Mesendoderm (in vitro differentiated cells): ENCODE results near the gene GRIP1.

Experiments
- DNase-seq: peaks from one replicate; pipeline ENCODE4 v3.0.0; 2013
- H2AK5ac ChIP-seq: 2 replicates; pipeline ENCODE4 v1.6.1; 2013; ENCODE audit warnings: low read length, inconsistent platforms
- H2BK120ac ChIP-seq: 2 replicates; pipeline ENCODE4 v1.6.1; 2013; ENCODE audit warnings: low read depth, mild to moderate bottlenecking, low read length, moderate library complexity, mixed read lengths
- H2BK15ac ChIP-seq: replicated peaks from 2 replicates; pipeline ENCODE4 v1.6.1; 2013; ENCODE audit warnings: low read depth, mild to moderate bottlenecking, moderate library complexity
- H2BK5ac ChIP-seq: 2 replicates; pipeline ENCODE4 v1.6.1; 2013; ENCODE audit warnings: low read length, inconsistent platforms
- H3K18ac ChIP-seq: 2 replicates; pipeline ENCODE4 v1.6.1; 2013; ENCODE audit warnings: mild to moderate bottlenecking, low read length, mixed read lengths
- H3K23ac ChIP-seq: one replicate; pipeline ENCODE4 v1.6.1; 2013; ENCODE audit warnings: low read length
- H3K27ac ChIP-seq: 2 replicates; pipeline ENCODE4 v1.5.1; 2013; ENCODE audit warnings: low read depth, mild to moderate bottlenecking, inconsistent platforms, low read length, moderate library complexity
- H3K27me3 ChIP-seq: 2 replicates; pipeline ENCODE4 v1.6.1; 2013; ENCODE audit warnings: low read length, control low read depth, mild to moderate bottlenecking, inconsistent platforms; ENCODE audit not compliant: insufficient read depth, poor library complexity
- H3K36me3 ChIP-seq: 2 replicates; pipeline ENCODE4 v1.6.1; 2013; ENCODE audit warnings: low read length, inconsistent platforms; ENCODE audit not compliant: control insufficient read depth, insufficient read depth
- H3K4ac ChIP-seq: one replicate; pipeline ENCODE4 v1.6.1; 2013; ENCODE audit warnings: low read depth, mild to moderate bottlenecking, low read length, moderate library complexity
- H3K4me1 ChIP-seq: 2 replicates; pipeline ENCODE4 v1.6.1; 2013; ENCODE audit warnings: low read depth, low read length, inconsistent platforms; ENCODE audit not compliant: control insufficient read depth
- H3K4me2 ChIP-seq: 2 replicates; pipeline ENCODE4 v1.6.1; 2013; ENCODE audit warnings: low read length
- H3K4me3 ChIP-seq: 2 replicates; pipeline ENCODE4 v1.5.1; 2013; ENCODE audit warnings: mild to moderate bottlenecking, low read length
- H3K56ac ChIP-seq: one replicate; pipeline ENCODE4 v1.6.1; 2013; ENCODE audit warnings: low read length
- H3K79me1 ChIP-seq: 2 replicates; pipeline ENCODE4 v1.6.1; 2013; ENCODE audit warnings: low read length, inconsistent platforms
- H3K79me2 ChIP-seq: 2 replicates; pipeline ENCODE4 v1.6.1; 2013; ENCODE audit warnings: mild to moderate bottlenecking, low read length; ENCODE audit not compliant: control insufficient read depth, insufficient read depth
- H3K9ac ChIP-seq: 2 replicates; pipeline ENCODE4 v1.6.1; 2013; ENCODE audit warnings: low read length, inconsistent platforms
- H4K5ac ChIP-seq: one replicate; pipeline ENCODE4 v1.6.1; 2013; ENCODE audit warnings: low read length
- H4K8ac ChIP-seq: one replicate; pipeline ENCODE4 v1.6.1; 2013; ENCODE audit warnings: low read depth, mild to moderate bottlenecking, control low read depth, low read length, moderate library complexity
- WGBS: extraction: QIAGEN DNeasy Blood & Tissue Kit; methylation state at CpG from one replicate; pipeline ENCODE4 v1.1.7; 2013; ENCODE audit warnings: low lambda C conversion rate, missing lambda C conversion rate; ENCODE audit not compliant: insufficient coverage; ENCODE audit errors: extremely low coverage; 5-methylcytosine and 5-hydroxymethylcytosine counted together

GRIP1 gene

DNA sequence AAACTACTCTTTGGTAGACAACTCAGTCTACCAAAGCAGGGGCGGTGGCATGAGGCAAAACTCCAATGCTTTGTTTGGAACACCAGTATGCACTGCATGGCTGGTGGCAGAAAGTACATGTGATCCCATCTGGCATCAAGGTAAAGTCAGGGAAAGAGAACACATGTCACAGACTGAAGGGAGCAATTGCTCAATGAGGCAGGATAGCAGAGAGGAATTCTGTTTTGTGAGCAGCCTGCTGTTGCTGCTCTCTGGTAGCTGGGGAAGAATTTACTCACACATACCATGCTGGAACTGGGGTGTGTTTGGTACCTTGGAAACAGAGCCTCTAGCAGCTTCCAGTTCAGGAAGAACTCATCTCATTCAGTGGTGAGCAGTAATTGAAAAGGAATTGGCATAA is 291.8 kb downstream of the GRIP1 start:
- H3K27me3 ChIP-seq, result no peaks in the 10 kb centered on the region

DNA sequence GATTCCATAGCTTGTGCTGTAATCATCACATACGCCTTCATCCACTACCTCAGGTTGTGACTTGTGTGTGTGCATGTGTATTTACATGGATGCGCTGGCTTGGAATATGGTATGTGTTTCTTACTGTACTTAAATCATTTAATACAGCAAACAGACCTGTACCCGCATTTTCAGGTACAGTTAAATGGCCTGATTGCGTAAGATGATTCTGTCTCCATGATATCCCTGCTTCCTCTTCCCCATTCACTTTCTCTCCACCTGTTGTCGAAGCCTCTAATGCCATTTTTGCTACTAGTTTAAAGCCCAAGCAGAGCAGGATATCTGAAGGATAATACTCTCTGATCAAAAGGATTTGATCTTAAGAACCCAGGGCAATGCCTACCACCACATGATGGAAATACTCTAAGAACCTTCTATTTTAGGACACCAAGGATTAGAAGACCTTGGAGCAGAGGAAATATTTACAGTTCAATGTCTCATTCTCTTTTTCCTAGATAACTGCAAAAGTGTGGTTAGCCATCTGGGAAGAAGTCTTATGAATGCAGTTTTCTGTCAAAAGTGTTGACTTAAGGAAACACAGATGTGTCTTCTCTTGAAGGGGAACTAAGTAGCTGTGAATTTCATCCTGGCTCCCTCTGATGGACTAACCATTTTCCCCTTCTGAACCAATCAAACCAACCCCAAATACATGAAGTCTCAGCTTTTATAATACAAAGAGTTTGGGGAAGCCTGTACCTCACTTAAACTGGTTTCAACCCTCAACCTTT is 297.9 kb downstream of the GRIP1 start:
- H4K8ac ChIP-seq, result no peak overlapping the region
- H3K27me3 ChIP-seq, result no peaks in the 10 kb centered on the region
- no peak overlapping the region for H3K4me3 ChIP-seq
- no peak overlapping the region for H2BK15ac ChIP-seq
- no peak overlapping the region for H3K56ac ChIP-seq
- no peak overlapping the region for H3K4ac ChIP-seq
- no peak overlapping the region for H2BK120ac ChIP-seq
- no peak overlapping the region for H2AK5ac ChIP-seq
- no peak overlapping the region for H3K27ac ChIP-seq
- no CpG with 5 or more reads among the region's 5 CpGs for WGBS
- no peak overlapping the region for H3K23ac ChIP-seq
- H3K4me1 ChIP-seq, result no peaks in the 10 kb centered on the region
- H4K5ac ChIP-seq, result no peak overlapping the region
- H3K79me2 ChIP-seq, result no peaks in the 10 kb centered on the region
- H3K18ac ChIP-seq, result no peak overlapping the region
- H2BK5ac ChIP-seq, result no peak overlapping the region
- no peaks in the 10 kb centered on the region for H3K79me1 ChIP-seq
- H3K4me2 ChIP-seq, result no peak overlapping the region
- H3K36me3 ChIP-seq, result no peaks in the 10 kb centered on the region
- DNase-seq, result no peak
- no peak overlapping the region for H3K9ac ChIP-seq

More for the DNA sequence above, 291.8 kb downstream of the GRIP1 start:
- Histone ChIP-seq H3K4me2 (no peak overlapping the region), H2BK5ac (no peak overlapping the region), H2AK5ac (no peak overlapping the region), H3K56ac (no peak overlapping the region), H3K4ac (no peak overlapping the region), H4K5ac (no peak overlapping the region), H3K79me1 (no peaks in the 10 kb centered on the region), H3K9ac (no peak overlapping the region), H3K4me3 (no peak overlapping the region), H2BK15ac (no peak overlapping the region), H3K27ac (no peak overlapping the region), H4K8ac (no peak overlapping the region), H3K36me3 (no peaks in the 10 kb centered on the region), H3K18ac (no peak overlapping the region), H3K23ac (no peak overlapping the region), H2BK120ac (no peak overlapping the region), H3K79me2 (no peaks in the 10 kb centered on the region), H3K4me1 (no peaks in the 10 kb centered on the region)
- peak; percentile 51 for DNase-seq
- WGBS, result no CpG with 5 or more reads among the region's 1 CpG

DNA sequence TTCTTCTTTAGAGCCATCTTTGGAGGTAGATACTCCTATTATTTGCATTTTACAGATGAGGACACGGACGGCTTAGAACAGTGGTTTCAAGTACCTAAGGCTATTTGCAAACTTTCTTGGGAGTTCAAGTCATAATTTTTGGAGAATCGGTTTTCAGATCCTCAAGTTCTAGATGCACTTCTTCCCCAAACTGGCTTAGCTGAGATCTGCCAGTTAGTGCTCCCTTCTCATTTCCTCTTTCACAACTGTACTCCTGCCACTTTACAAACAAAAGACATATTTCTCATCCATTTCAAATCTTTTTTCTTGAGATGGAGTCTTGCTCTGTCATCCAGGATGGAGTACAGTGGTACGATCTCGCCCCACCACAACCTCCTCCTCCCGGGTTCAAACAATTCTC is 299.3 kb downstream of the GRIP1 start:
- no peaks in the 10 kb centered on the region for H3K27me3 ChIP-seq
- H3K4me1 ChIP-seq, result no peaks in the 10 kb centered on the region
- no peaks in the 10 kb centered on the region for H3K79me2 ChIP-seq
- no peaks in the 10 kb centered on the region for H3K36me3 ChIP-seq
- H3K4ac ChIP-seq, result no peak overlapping the region
- H2BK5ac ChIP-seq, result no peak overlapping the region
- H3K23ac ChIP-seq, result no peak overlapping the region
- no peak overlapping the region for H2AK5ac ChIP-seq
- H3K56ac ChIP-seq, result no peak overlapping the region
- no peak overlapping the region for H2BK15ac ChIP-seq
- no peak overlapping the region for H3K4me2 ChIP-seq
- no peak overlapping the region for H4K8ac ChIP-seq
- no peak for DNase-seq
- H3K4me3 ChIP-seq, result no peak overlapping the region
- H3K79me1 ChIP-seq, result no peaks in the 10 kb centered on the region
- no CpG with 5 or more reads among the region's 6 CpGs for WGBS
- H4K5ac ChIP-seq, result no peak overlapping the region
- H3K9ac ChIP-seq, result no peak overlapping the region
- H3K27ac ChIP-seq, result no peak overlapping the region
- no peak overlapping the region for H2BK120ac ChIP-seq
- no peak overlapping the region for H3K18ac ChIP-seq

DNA sequence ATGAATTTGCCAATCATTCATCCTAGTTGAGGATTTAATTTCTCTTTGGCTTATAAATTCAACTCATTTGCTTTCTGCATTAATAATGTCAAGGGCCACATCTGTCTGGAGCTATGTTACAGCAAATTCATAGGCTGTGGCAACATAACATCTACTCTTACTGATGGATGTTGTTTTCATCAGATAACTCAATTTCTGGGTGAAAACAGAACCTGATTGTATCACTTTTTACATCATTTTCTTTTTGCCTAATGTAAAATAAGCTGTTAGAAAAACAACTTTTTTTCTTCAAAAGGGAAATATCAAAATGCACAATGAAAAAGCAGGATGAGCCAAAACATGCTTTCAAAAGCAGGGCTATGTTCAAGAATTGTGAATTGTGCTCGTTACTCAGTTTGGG is 303.3 kb downstream of the GRIP1 start:
- H3K27me3 ChIP-seq, result no peaks in the 10 kb centered on the region
- no peak overlapping the region for H3K56ac ChIP-seq
- no peak overlapping the region for H4K5ac ChIP-seq
- H2AK5ac ChIP-seq, result no peak overlapping the region
- H4K8ac ChIP-seq, result no peak overlapping the region
- no peak overlapping the region for H2BK15ac ChIP-seq
- H3K4ac ChIP-seq, result no peak overlapping the region
- no peaks in the 10 kb centered on the region for H3K36me3 ChIP-seq
- H3K18ac ChIP-seq, result no peak overlapping the region
- no peaks in the 10 kb centered on the region for H3K79me1 ChIP-seq
- H3K79me2 ChIP-seq, result no peaks in the 10 kb centered on the region
- no peak overlapping the region for H2BK120ac ChIP-seq
- no peak overlapping the region for H3K27ac ChIP-seq
- H3K4me2 ChIP-seq, result no peak overlapping the region
- H2BK5ac ChIP-seq, result no peak overlapping the region
- no CpG with 5 or more reads among the region's 1 CpG for WGBS
- DNase-seq, result no peak
- no peak overlapping the region for H3K4me3 ChIP-seq
- no peak overlapping the region for H3K9ac ChIP-seq
- H3K23ac ChIP-seq, result no peak overlapping the region
- H3K4me1 ChIP-seq, result no peaks in the 10 kb centered on the region

DNA sequence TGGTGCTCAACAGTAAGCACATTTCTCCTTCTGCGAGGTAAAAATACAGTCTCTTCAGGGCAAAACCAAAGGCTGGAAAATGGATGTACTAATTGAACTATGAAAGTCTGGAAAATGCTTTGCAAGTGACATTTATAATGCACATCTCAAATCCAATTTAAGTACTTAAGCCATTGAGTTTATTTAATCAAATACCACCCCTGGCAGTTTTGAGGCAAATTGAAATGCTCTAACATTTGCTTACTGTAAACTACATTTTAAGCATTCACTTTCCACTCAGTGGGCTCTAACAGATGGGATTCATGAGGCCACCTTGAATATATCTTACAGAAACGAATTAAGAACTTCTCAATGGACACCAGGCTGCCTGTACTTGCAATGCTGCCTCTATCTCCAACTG is 306.9 kb downstream of the GRIP1 start:
- H2BK5ac ChIP-seq, result no peak overlapping the region
- H3K27me3 ChIP-seq, result no peaks in the 10 kb centered on the region
- H3K79me1 ChIP-seq, result no peaks in the 10 kb centered on the region
- H2AK5ac ChIP-seq, result no peak overlapping the region
- H3K27ac ChIP-seq, result no peak overlapping the region
- no peaks in the 10 kb centered on the region for H3K79me2 ChIP-seq
- no peaks in the 10 kb centered on the region for H3K36me3 ChIP-seq
- no peak overlapping the region for H4K5ac ChIP-seq
- H3K23ac ChIP-seq, result no peak overlapping the region
- no peak overlapping the region for H3K9ac ChIP-seq
- H2BK120ac ChIP-seq, result no peak overlapping the region
- H3K4me3 ChIP-seq, result no peak overlapping the region
- no peak for DNase-seq
- H2BK15ac ChIP-seq, result no peak overlapping the region
- no peak overlapping the region for H4K8ac ChIP-seq
- no peak overlapping the region for H3K18ac ChIP-seq
- H3K4ac ChIP-seq, result no peak overlapping the region
- H3K4me2 ChIP-seq, result no peak overlapping the region
- no peaks in the 10 kb centered on the region for H3K4me1 ChIP-seq
- WGBS, result no CpG with 5 or more reads among the region's 2 CpGs
- H3K56ac ChIP-seq, result no peak overlapping the region
